Caco-2 (cell line): Measurements from ENCODE around the gene TEC. TPM values are rescaled to one million over a fixed set of nuclear protein-coding genes. Genes with fewer than 3 reads are reported as not detected.

Experiments used
- BruUV-seq: library from RNA; stranded (reverse); fragments of 400-500 nt; replicated peaks from 2 replicates; lab custom pipeline; 2021; lab: Mats Ljungman, UMichigan
- CTCF ChIA-PET: fragments of 300-600 bp; sonication (Branson Sonifier 250); formaldehyde crosslinking; loops from one replicate; lab custom pipeline; 2022; ENCODE audit warnings: antibody characterized with exemption; lab: Charles Lee
- POLR2A ChIA-PET: fragments of 300-600 bp; sonication (Branson Sonifier 250); formaldehyde crosslinking; loops from one replicate; lab custom pipeline; 2022; ENCODE audit warnings: antibody characterized with exemption; lab: Charles Lee
- DNase-seq, 2 experiments: peaks; one replicate each; pipeline versions ENCODE4 v3.0.0 to v3.0.0-alpha.2; 2020 to 2022
- H3K27me3 ChIP-seq: replicated peaks from 2 replicates; pipeline ENCODE4 v1.6.0; 2011; ENCODE audit warnings: low read length; ENCODE audit not compliant: control insufficient read depth, insufficient read depth
- H3K36me3 ChIP-seq: 2 replicates; pipeline ENCODE4 v1.5.1; 2011; ENCODE audit warnings: low read length; ENCODE audit not compliant: control insufficient read depth, insufficient read depth
- H3K4me1 ChIP-seq: fragments of 250-450 bp; sonication (Bioruptor Pico); 2 replicates; pipeline ENCODE4 v1.5.1; 2020; ENCODE audit warnings: mild to moderate bottlenecking
- H3K4me3 ChIP-seq: 2 replicates; pipeline ENCODE4 v1.5.1; 2011; ENCODE audit warnings: low read depth, mild to moderate bottlenecking, control low read depth, low read length
- H3K9me3 ChIP-seq: fragments of 250-450 bp; sonication (Bioruptor Pico); 2 replicates; pipeline ENCODE4 v1.5.1; 2020; ENCODE audit warnings: mild to moderate bottlenecking, moderate library complexity
- H3K27ac Mint-ChIP-seq: one replicate; pipeline ENCODE4 v1.8.0; 2022; ENCODE audit warnings: mixed read lengths; ENCODE audit not compliant: unreplicated experiment
- H3K27me3 Mint-ChIP-seq: one replicate; pipeline ENCODE4 v1.8.0; 2022; ENCODE audit warnings: mixed read lengths; ENCODE audit not compliant: insufficient read depth, unreplicated experiment
- H3K36me3 Mint-ChIP-seq: one replicate; pipeline ENCODE4 v1.8.0; 2022; ENCODE audit warnings: mild to moderate bottlenecking, mixed read lengths; ENCODE audit not compliant: insufficient read depth, unreplicated experiment
- H3K4me1 Mint-ChIP-seq: one replicate; pipeline ENCODE4 v1.8.0; 2022; ENCODE audit warnings: low read depth, mixed read lengths; ENCODE audit not compliant: unreplicated experiment
- H3K4me3 Mint-ChIP-seq: one replicate; pipeline ENCODE4 v1.8.0; 2022; ENCODE audit warnings: mild to moderate bottlenecking, moderate library complexity, mixed read lengths; ENCODE audit not compliant: unreplicated experiment
- H3K9me3 Mint-ChIP-seq: one replicate; pipeline ENCODE4 v1.8.0; 2022; ENCODE audit warnings: mixed read lengths; ENCODE audit not compliant: unreplicated experiment
- CTCF ChIP-seq, 2 experiments: fragments of 200-600 bp in 1 of 2; IDR thresholded peaks; 1 replicate in 1 of 2; 2 replicates in 1 of 2; pipeline versions ENCODE4 v1.5.1 to v1.8.0; 2011 to 2022; ENCODE audit warnings: antibody characterized with exemption in 1 of 2, control low read depth in 1 of 2, inconsistent platforms in 1 of 2, low read depth in 1 of 2, low read length in 1 of 2, mild to moderate bottlenecking in 1 of 2, moderate library complexity in 1 of 2; ENCODE audit not compliant: insufficient read depth in 1 of 2, severe bottlenecking in 1 of 2, unreplicated experiment in 1 of 2
- intact Hi-C: fragments of 100-400 bp; cut with micrococcal nuclease; formaldehyde crosslinking; loops from one replicate; pipeline ENCODE4 v1.10.0; 2022; ENCODE audit not compliant: unreplicated experiment
- total RNA-seq: library from RNA; stranded (reverse); gene quantifications from 2 replicates; pipeline ENCODE4 v1.2.3, GENCODE V29; 2022

The TEC gene
- total RNA-seq, 1 experiment from 2014 or later: 2.0 TPM

GRCh38 chr4:48249378-48249777 lies 20.3 kb downstream of the TEC start:
- intact Hi-C loops: no loop called here
- POLR2A ChIA-PET: interaction anchor here (0.7 kb wide), 1 partner anchor 14 kb away, joined by 7 read pairs; no protein-coding TSS in a partner anchor
- Mint-ChIP-seq H3K27me3 (no peaks in the 10 kb centered on the region), H3K9me3 (peaks cover 8% of the 10 kb centered on the region), H3K4me1 (no peaks in the 10 kb centered on the region), H3K27ac (no peak overlapping the region), H3K36me3 (no peaks in the 10 kb centered on the region), H3K4me3 (no peak overlapping the region)
- no peaks in the 10 kb centered on the region for H3K36me3 ChIP-seq
- H3K27me3 ChIP-seq: no peaks in the 10 kb centered on the region
- DNase-seq: no peak
- no peaks in the 10 kb centered on the region for H3K9me3 ChIP-seq
- no TSS peak for BruUV-seq
- no peak overlapping the region for H3K4me3 ChIP-seq
- CTCF ChIA-PET: no interaction called here
- TF ChIP-seq CTCF (IDR thresholded peaks at IDR 0.05; ENCODE audit: insufficient read depth in 1 of 2, low read depth in 1 of 2, low read length in 1 of 2, severe bottlenecking in 1 of 2, unreplicated experiment in 1 of 2): no peak
- no peaks in the 10 kb centered on the region for H3K4me1 ChIP-seq

DNA sequence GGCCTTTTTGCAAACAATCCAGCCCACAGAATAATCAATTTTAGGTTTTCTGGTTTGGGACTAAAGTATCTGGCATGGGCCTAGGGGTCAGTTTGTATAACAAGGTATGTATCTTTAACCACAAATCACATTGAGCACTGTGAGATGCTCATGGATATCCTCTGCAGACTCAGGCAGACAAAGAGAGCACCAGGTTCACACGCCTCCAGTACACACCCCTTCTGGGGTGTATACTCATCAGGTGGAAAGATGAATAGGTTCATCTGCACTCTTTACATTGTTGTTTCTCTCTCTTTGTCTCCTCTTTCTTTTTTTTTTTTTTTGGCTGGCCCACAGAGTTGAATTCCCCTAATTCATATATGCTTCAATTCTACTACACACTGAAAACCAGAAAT lies 21.1 kb downstream of the TEC start:
- Mint-ChIP-seq H3K27ac (no peak overlapping the region), H3K9me3 (peaks cover 8% of the 10 kb centered on the region), H3K4me1 (no peaks in the 10 kb centered on the region), H3K36me3 (no peaks in the 10 kb centered on the region), H3K27me3 (no peaks in the 10 kb centered on the region), H3K4me3 (no peak overlapping the region)
- Histone ChIP-seq H3K27me3 (no peaks in the 10 kb centered on the region), H3K4me1 (no peaks in the 10 kb centered on the region), H3K9me3 (no peaks in the 10 kb centered on the region), H3K4me3 (no peak overlapping the region), H3K36me3 (no peaks in the 10 kb centered on the region)
- ChIA-PET CTCF (no interaction called here), POLR2A (interaction anchor here (0.7 kb wide), 1 partner anchor 13 kb away, joined by 7 read pairs; no protein-coding TSS in a partner anchor)
- intact Hi-C loops: no loop called here
- no TSS peak for BruUV-seq
- TF ChIP-seq CTCF (IDR thresholded peaks at IDR 0.05; ENCODE audit: insufficient read depth in 1 of 2, low read depth in 1 of 2, low read length in 1 of 2, severe bottlenecking in 1 of 2, unreplicated experiment in 1 of 2): no peak
- DNase-seq: no peak

DNA sequence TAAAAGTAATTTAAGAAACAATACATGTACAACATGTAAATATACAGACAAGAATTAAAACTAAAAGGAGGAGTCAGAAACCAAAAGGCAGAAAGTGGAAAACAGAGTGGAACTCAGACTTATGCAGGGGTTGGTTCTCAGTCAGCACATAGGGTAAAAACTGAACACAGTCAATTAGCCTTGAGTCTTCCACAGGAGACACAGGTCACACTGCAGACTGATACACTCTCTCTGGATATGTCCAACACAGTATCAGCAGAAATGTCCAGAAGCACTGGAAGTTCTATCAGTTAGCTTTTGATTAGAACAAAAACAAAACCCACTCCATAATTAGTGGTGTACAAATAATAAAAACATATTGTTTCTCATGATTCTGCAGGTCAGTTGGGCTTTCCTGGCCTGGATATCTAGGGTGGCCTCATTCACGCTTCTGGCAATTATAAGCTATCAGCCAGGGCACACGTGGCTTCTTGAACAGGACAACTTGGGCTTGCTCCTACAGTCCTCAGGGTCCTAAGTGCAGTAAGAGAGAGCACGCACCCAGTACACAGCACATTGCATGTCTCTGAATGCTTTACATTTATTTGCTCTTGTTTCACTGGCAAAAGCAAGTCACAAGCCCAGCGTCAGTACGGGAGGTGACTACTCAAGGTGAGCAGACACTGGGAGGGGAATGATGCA lies 21.6 kb downstream of the TEC start:
- no peak for DNase-seq
- H3K27ac Mint-ChIP-seq: no peak overlapping the region
- Histone ChIP-seq H3K27me3 (no peaks in the 10 kb centered on the region), H3K36me3 (no peaks in the 10 kb centered on the region), H3K4me3 (no peak overlapping the region), H3K9me3 (no peaks in the 10 kb centered on the region), H3K4me1 (no peaks in the 10 kb centered on the region)
- no peak overlapping the region for H3K4me3 Mint-ChIP-seq
- no TSS peak for BruUV-seq
- no peak for TF ChIP-seq CTCF (IDR thresholded peaks at IDR 0.05; ENCODE audit: insufficient read depth in 1 of 2, low read depth in 1 of 2, low read length in 1 of 2, severe bottlenecking in 1 of 2, unreplicated experiment in 1 of 2)
- H3K9me3 Mint-ChIP-seq: peaks cover 8% of the 10 kb centered on the region
- H3K36me3 Mint-ChIP-seq: no peaks in the 10 kb centered on the region
- ChIA-PET POLR2A (no interaction called here), CTCF (no interaction called here)
- intact Hi-C loops: no loop called here
- no peaks in the 10 kb centered on the region for H3K4me1 Mint-ChIP-seq
- H3K27me3 Mint-ChIP-seq: no peaks in the 10 kb centered on the region
